ENCODE results near the gene SOCS3. TPM values are rescaled to one million over a fixed set of nuclear protein-coding genes. Genes with fewer than 3 reads are reported as not detected.

SOCS3 gene
- total RNA-seq, 2 experiments from 2014 or later = 9.1 TPM

DNA sequence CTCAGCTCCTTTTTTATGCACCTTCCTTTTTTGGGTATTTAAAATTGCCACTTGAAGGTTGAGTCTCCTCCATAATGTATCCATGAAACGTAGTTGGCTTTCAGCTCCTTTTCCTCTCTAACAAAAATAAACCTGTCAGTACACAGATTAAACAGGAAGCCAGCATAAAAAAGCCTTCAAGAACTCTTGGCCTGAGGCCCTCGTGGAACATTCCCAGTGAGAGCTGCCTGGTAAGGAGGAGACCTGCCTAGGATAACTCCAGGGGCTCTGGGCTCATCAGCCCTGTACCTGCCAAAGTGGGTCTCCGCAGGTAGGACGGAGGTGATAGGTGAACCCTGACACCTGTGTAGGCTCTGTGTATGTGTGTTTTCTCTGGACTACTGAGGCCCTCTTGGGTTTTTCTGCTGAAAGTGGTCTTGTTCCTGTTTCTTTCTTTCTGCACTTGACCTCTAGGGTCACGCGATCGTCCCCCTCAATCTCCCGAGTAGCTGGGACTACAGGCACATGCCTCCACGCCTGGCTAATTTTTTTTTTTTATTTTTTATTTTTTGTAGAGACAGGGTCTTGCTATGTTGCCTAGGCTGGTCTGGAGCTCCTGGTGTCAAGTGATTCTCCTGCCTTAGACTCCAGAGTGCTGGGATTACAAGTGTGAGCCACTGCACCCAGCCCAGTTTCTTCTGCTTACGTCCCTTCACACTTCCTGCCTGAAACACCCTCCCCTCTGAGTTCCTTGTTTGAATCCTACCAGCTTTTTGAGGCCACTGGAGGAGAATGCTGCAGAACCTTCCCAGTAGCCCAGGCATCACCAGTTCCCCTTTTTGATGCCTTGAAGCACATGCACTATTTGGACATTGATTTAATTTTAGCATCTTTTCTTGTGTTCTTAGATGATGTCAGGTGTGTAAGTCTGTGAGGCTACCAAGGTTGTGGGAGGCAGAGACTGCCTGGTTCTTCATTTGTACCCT, 28.4 kb upstream of the SOCS3 start:
- H3K4me3 Mint-ChIP-seq = no peak overlapping the region
- peak overlapping the region; percentile 88 for H3K27ac Mint-ChIP-seq
- POLR2A ChIA-PET = interaction anchor here (0.6 to 1.0 kb wide), 2 partner anchors 11 to 328 kb away, joined by 3 to 4 read pairs; no protein-coding TSS in a partner anchor
- peaks cover 50% of the 10 kb centered on the region for H3K36me3 Mint-ChIP-seq (ENCODE audit: low read depth)
- peaks cover 64% of the 10 kb centered on the region for H3K4me1 Mint-ChIP-seq (ENCODE audit: low read depth)
- H3K27me3 Mint-ChIP-seq (ENCODE audit: low read depth) = no peaks in the 10 kb centered on the region
- DNase-seq (no peak), ATAC-seq (no peak)
- no peaks in the 10 kb centered on the region for H3K9me3 Mint-ChIP-seq (ENCODE audit: insufficient read depth)
- CTCF ChIA-PET = interaction anchor here (1.0 to 1.7 kb wide), 3 partner anchors 24 to 28 kb away, joined by 3 to 7 read pairs (median 3); no protein-coding TSS in a partner anchor

DNA sequence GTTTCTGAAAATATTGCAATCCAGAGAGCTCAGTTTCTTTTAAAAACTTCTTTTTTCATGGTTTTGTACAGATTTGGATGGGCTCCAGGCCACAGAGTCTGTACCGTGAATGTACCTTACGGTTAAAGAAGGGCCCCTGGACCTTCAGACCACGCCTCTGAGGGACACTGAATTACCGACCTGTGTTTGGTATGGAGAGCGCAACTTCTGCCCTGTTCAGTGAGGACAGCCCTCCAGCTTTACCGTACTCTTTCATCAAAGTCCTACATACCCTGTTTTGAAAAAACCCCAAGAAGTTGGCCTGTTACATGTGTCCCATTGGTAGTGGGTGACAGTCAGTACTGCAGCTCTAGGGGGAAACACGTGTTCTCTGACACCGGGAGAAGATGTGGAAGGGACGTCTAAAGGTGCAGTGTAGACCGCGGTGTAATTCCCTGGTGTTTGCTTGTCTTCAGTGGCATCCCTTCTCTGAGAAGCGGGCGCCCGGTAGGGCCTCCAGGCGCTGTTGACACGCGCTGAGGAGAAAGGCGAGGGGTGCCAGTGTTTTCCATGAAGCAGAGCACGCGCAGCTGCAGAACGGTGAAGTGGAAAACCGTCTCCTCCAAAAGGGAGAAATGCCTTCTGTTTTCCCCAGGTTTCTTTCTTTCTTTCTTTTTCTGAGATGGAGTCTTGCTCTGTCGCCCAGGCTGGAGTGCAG, 24.8 kb upstream of the SOCS3 start:
- Mint-ChIP-seq H3K27ac (peak overlapping the region; percentile 91), H3K27me3 (ENCODE audit: low read depth) (no peaks in the 10 kb centered on the region), H3K4me1 (ENCODE audit: low read depth) (peaks cover 82% of the 10 kb centered on the region), H3K4me3 (peak overlapping the region; percentile 63), H3K9me3 (ENCODE audit: insufficient read depth) (no peaks in the 10 kb centered on the region), H3K36me3 (ENCODE audit: low read depth) (peaks cover 58% of the 10 kb centered on the region)
- ATAC-seq (no peak), DNase-seq (no peak)
- ChIA-PET CTCF (interaction anchor here (0.6 to 1.7 kb wide), 7 partner anchors 7 to 324 kb away, joined by 3 to 8 read pairs (median 3); no protein-coding TSS in a partner anchor), POLR2A (no interaction called here)

DNA sequence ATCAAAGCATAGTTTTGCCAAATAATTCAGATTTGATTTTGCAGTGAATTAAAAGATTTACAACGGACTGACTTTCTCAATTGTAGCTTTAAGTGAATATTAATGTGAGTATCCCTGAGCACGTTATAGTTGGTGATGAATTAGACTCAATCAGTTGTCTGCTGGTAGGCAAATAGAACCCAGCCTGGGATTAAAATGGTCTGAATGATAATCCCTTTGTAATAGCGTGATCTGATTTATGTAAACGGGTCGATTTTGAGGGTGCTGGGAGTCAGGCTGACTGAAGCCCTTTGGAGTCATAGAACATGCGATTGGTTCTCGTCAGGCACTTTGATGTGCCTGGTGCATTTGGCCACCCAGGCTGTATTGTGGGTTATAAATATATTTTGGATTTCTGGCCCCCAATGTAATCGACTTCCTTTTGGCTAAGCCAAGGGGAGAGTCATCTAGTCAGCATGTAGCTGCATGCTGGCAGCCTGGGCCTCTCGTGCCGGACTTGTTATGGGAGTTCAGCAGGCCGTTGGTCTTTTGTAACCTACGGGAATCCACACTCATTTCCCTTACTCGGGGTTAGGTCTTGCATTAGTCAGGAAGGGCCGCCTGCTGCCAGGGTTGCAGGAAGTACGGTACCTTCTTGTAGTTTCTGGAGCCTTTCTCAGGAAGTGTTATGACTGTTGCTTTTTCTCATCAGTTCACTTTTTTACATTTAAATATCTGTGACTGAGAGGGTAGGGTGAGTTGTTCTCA, 24.0 kb upstream of the SOCS3 start:
- ATAC-seq (peak; percentile 13), DNase-seq (peak; percentile 52)
- ChIA-PET CTCF (interaction anchor here (0.6 to 2.6 kb wide), 8 partner anchors 8 to 324 kb away, joined by 3 to 19 read pairs (median 3); no protein-coding TSS in a partner anchor), POLR2A (interaction anchor here (1.6 kb wide), 1 partner anchor 28 kb away, joined by 4 read pairs; no protein-coding TSS in a partner anchor)
- H3K4me3 Mint-ChIP-seq = peak overlapping the region; percentile 63
- no peaks in the 10 kb centered on the region for H3K27me3 Mint-ChIP-seq (ENCODE audit: low read depth)
- H3K36me3 Mint-ChIP-seq (ENCODE audit: low read depth) = peaks cover 62% of the 10 kb centered on the region
- H3K4me1 Mint-ChIP-seq (ENCODE audit: low read depth) = peaks cover 88% of the 10 kb centered on the region
- peak overlapping the region; percentile 88 for H3K27ac Mint-ChIP-seq
- H3K9me3 Mint-ChIP-seq (ENCODE audit: insufficient read depth) = no peaks in the 10 kb centered on the region

DNA sequence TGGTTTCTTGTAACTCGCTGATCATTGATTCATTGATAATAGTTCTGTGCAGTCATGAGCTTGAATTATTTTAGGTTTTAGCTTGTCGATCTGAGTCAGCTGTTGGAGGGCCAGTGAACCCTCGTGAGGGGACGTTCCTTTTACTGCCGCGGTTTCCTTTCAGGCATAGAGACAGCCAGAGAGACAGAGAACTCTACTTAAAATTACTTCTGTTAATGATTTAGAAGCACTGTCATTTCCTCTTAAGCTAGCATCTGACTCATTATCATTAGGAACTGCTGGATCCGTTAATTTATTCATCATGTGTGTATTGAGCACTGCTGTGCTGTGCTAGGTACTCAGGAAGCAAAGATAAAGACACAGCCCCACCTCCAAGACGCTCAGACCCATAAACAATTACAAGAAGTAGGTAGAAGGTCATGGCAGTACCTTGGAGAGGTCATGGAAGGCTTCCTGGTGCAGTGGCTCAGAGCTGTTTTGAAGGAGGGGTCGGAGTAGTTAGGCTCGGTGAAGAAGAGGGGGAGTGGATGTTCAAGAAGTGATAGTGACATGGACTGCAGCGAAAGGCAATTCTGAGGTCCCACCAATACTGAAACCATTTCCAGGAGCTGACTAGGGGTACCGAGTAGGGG, 21.8 kb upstream of the SOCS3 start:
- Mint-ChIP-seq H3K27me3 (ENCODE audit: low read depth) (no peaks in the 10 kb centered on the region), H3K4me3 (peak overlapping the region; percentile 54), H3K27ac (peak overlapping the region; percentile 90), H3K36me3 (ENCODE audit: low read depth) (peaks cover 52% of the 10 kb centered on the region), H3K9me3 (ENCODE audit: insufficient read depth) (no peaks in the 10 kb centered on the region), H3K4me1 (ENCODE audit: low read depth) (peaks cover 74% of the 10 kb centered on the region)
- ATAC-seq = peak; percentile 19
- ChIA-PET CTCF (interaction anchor here (0.6 to 2.6 kb wide), 11 partner anchors 9 to 131 kb away, joined by 3 to 21 read pairs (median 4); no protein-coding TSS in a partner anchor), POLR2A (interaction anchor here (1.5 to 1.6 kb wide), 3 partner anchors 10 to 25 kb away, joined by 5 to 10 read pairs (median 5); no protein-coding TSS in a partner anchor)
- peak; percentile 52 for DNase-seq

DNA sequence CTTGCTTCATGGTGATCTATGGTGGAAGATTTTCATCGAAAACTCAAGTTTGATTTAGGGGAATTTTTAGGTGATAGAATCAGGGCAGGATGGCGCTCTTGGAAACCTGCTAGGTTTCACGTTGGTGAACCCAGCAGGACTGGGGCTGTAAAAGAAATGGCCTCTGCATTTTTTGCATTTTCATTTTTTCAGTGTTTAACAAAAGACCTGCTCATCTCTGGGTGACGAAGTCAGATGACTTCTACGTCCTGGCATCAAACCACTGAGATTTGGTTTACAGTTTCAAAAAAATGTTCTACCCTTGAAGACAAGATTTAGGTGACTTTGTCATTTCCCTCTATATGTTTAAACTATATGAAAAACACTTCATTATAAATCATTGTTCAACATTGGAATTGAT, 20.5 kb upstream of the SOCS3 start:
- no peaks in the 10 kb centered on the region for H3K27me3 Mint-ChIP-seq (ENCODE audit: low read depth)
- DNase-seq = no peak
- H3K4me3 Mint-ChIP-seq = peak overlapping the region; percentile 88
- H3K27ac Mint-ChIP-seq = peak overlapping the region; percentile 90
- H3K9me3 Mint-ChIP-seq (ENCODE audit: insufficient read depth) = no peaks in the 10 kb centered on the region
- ChIA-PET POLR2A (interaction anchor here (1.7 kb wide), 1 partner anchor 21 kb away, joined by 9 read pairs; the partner anchor contains the start of gene SOCS3), CTCF (interaction anchor here (0.7 to 5.9 kb wide), 3 partner anchors 16 to 83 kb away, joined by 3 to 33 read pairs (median 7); partner anchors contain the start of gene SOCS3)
- no peak for ATAC-seq
- H3K4me1 Mint-ChIP-seq (ENCODE audit: low read depth) = peaks cover 61% of the 10 kb centered on the region
- peaks cover 38% of the 10 kb centered on the region for H3K36me3 Mint-ChIP-seq (ENCODE audit: low read depth)

DNA sequence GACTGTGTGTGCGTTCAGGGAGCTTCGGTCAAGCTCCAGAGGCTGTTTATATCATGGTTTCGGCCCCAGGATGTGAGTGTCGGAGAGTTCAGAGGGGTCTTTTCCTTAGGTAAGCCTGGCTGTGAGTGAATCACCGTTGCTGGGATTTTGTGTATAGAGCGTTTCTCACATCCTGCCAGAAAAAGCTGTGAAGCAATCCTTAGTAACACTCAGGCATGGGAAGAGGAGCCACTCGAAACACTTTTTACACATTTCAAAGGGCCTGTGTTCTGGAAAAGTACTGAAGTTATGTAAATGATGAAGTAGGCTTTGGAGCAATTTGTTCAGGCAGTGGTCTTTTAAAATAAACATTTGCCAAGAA, 19.2 kb upstream of the SOCS3 start:
- H3K9me3 Mint-ChIP-seq (ENCODE audit: insufficient read depth) = no peaks in the 10 kb centered on the region
- ATAC-seq = no peak
- H3K27ac Mint-ChIP-seq = peak overlapping the region; percentile 90
- peak overlapping the region; percentile 88 for H3K4me3 Mint-ChIP-seq
- CTCF ChIA-PET = interaction anchor here (5.2 to 5.9 kb wide), 2 partner anchors 17 to 43 kb away, joined by 22 to 33 read pairs; partner anchors contain the start of gene SOCS3
- H3K36me3 Mint-ChIP-seq (ENCODE audit: low read depth) = peaks cover 32% of the 10 kb centered on the region
- H3K4me1 Mint-ChIP-seq (ENCODE audit: low read depth) = peaks cover 50% of the 10 kb centered on the region
- H3K27me3 Mint-ChIP-seq (ENCODE audit: low read depth) = peaks cover 6% of the 10 kb centered on the region
- POLR2A ChIA-PET = interaction anchor here (0.8 to 1.7 kb wide), 5 partner anchors 20 to 38 kb away, joined by 3 to 9 read pairs (median 3); partner anchors contain the start of gene SOCS3
- no peak for DNase-seq

DNA sequence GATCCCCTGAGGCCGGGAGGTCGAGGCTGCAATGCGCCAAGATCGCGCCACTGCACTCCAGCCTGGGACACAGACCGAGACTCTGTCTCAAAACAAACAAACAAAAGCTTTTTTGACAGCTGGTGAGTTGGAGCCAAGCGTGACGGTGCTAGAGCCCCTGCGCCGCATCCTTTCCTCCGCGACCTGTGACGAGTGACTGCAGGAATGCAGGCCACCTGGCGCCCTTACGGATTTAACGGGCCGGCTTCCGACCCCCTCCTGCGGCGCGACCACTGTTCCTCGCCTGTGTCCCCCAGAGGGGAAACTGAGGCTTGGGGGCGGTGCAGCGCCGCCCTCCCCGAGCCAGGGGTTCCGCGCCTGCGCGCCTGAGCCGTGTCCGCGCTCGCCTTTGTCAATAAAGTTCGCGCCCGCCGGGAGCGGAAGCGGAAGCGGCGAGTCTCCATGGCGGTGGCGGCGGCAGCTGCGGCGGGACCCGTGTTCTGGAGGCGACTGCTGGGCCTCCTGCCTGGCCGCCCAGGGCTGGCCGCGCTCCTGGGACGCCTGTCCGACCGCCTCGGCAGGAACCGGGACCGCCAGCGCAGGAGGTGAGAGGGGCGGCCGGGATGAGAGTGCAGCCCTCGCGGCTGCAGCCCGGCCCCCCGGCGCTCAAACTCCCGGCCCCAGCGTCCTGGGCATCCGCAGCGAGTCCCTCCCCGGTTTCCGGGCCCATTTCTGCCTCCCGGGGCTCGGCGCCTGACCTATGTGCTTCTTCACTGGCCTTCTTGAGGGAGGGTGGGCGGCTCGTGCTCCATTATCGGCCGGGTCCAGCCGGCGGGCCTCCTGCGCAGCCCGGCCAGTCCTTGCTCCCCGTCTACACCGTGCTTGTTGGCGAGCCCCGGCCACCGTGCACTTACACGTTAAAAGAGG, 18.6 kb upstream of the SOCS3 start, which contains the start of gene PGS1:
TSS of gene PGS1 (plus strand) at position 425 of the 906 bp plus-strand sequence. CDS start at position 442, 17 bp downstream.
- Mint-ChIP-seq H3K36me3 (ENCODE audit: low read depth) (peaks cover 26% of the 10 kb centered on the region), H3K4me1 (ENCODE audit: low read depth) (peaks cover 43% of the 10 kb centered on the region), H3K27ac (peak within 1 kb of the TSS; percentile 90), H3K4me3 (peak within 1 kb of the TSS; percentile 88), H3K27me3 (ENCODE audit: low read depth) (peaks cover 6% of the 10 kb centered on the region), H3K9me3 (ENCODE audit: insufficient read depth) (no peaks in the 10 kb centered on the region)
- POLR2A ChIA-PET = interaction anchor here (0.7 to 1.7 kb wide), 9 partner anchors 10 to 40 kb away, joined by 3 to 9 read pairs (median 3); partner anchors contain the start of gene SOCS3
- ATAC-seq (peak; percentile 71), DNase-seq (peak; percentile 88)
- CTCF ChIA-PET = interaction anchor here (1.0 to 5.9 kb wide), 4 partner anchors 17 to 43 kb away, joined by 3 to 33 read pairs (median 13); partner anchors contain the start of gene SOCS3

DNA sequence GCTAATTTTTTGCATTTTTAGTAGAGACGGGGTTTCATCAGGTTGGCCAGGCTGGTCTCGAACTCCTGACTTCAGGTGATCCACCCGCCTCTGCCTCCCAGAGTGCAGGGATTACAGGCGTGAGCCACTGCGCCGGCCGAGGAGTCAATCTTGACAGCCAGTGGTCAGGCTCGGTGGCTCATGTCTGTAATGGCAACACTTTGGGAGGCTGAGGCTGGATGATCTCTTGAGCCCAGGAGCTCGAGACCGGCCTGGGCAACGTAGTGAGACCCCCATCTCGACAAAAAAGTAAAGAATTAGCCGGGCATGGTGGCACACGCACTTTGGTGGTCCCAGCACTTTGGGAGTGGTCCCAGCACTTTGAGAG, 18.0 kb upstream of the SOCS3 start:
- peak overlapping the region; percentile 88 for H3K4me3 Mint-ChIP-seq
- H3K27me3 Mint-ChIP-seq (ENCODE audit: low read depth) = peaks cover 6% of the 10 kb centered on the region
- ChIA-PET POLR2A (interaction anchor here (0.6 to 1.5 kb wide), 6 partner anchors 10 to 41 kb away, joined by 3 to 4 read pairs (median 3); no protein-coding TSS in a partner anchor), CTCF (interaction anchor here (1.0 to 5.9 kb wide), 4 partner anchors 16 to 44 kb away, joined by 3 to 33 read pairs (median 13); partner anchors contain the start of gene SOCS3)
- peaks cover 22% of the 10 kb centered on the region for H3K36me3 Mint-ChIP-seq (ENCODE audit: low read depth)
- H3K9me3 Mint-ChIP-seq (ENCODE audit: insufficient read depth) = no peaks in the 10 kb centered on the region
- ATAC-seq (no peak), DNase-seq (no peak)
- peaks cover 37% of the 10 kb centered on the region for H3K4me1 Mint-ChIP-seq (ENCODE audit: low read depth)
- peak overlapping the region; percentile 66 for H3K27ac Mint-ChIP-seq

DNA sequence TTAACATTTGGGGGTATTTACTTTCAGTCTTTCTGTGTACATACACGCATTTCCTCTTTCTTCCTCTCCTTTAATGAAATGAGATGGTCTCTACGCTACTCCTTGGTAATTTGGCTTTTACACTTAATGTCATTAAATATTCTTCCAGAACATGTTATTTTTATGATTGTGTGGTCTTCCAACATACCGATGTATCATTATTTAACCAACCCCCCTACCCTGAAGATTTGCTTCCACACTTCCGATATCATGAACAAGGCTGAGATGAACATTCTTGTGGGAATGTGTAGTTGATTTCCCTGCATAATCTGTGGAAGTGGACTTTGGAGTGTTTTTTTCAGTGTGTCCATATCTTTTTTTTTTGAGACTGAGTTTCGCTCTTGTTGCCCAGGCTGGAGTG, 16.3 kb upstream of the SOCS3 start:
- ChIA-PET POLR2A (no interaction called here), CTCF (interaction anchor here (1.0 to 5.9 kb wide), 4 partner anchors 15 to 45 kb away, joined by 3 to 33 read pairs (median 12); partner anchors contain the start of gene SOCS3)
- no peak overlapping the region for H3K27ac Mint-ChIP-seq
- no peak for DNase-seq
- H3K27me3 Mint-ChIP-seq (ENCODE audit: low read depth) = peaks cover 6% of the 10 kb centered on the region
- H3K36me3 Mint-ChIP-seq (ENCODE audit: low read depth) = peaks cover 13% of the 10 kb centered on the region
- no peak overlapping the region for H3K4me3 Mint-ChIP-seq
- H3K9me3 Mint-ChIP-seq (ENCODE audit: insufficient read depth) = no peaks in the 10 kb centered on the region
- no peak for ATAC-seq
- peaks cover 24% of the 10 kb centered on the region for H3K4me1 Mint-ChIP-seq (ENCODE audit: low read depth)
